ENCODE results near the gene BSDC1. TPM values are rescaled to one million over a fixed set of nuclear protein-coding genes. Genes with fewer than 3 reads are reported as not detected.

The BSDC1 gene
- polyA plus RNA-seq, 1 of the 3 experiments (the other 2 are of a cell fraction): 51.0 TPM

DNA sequence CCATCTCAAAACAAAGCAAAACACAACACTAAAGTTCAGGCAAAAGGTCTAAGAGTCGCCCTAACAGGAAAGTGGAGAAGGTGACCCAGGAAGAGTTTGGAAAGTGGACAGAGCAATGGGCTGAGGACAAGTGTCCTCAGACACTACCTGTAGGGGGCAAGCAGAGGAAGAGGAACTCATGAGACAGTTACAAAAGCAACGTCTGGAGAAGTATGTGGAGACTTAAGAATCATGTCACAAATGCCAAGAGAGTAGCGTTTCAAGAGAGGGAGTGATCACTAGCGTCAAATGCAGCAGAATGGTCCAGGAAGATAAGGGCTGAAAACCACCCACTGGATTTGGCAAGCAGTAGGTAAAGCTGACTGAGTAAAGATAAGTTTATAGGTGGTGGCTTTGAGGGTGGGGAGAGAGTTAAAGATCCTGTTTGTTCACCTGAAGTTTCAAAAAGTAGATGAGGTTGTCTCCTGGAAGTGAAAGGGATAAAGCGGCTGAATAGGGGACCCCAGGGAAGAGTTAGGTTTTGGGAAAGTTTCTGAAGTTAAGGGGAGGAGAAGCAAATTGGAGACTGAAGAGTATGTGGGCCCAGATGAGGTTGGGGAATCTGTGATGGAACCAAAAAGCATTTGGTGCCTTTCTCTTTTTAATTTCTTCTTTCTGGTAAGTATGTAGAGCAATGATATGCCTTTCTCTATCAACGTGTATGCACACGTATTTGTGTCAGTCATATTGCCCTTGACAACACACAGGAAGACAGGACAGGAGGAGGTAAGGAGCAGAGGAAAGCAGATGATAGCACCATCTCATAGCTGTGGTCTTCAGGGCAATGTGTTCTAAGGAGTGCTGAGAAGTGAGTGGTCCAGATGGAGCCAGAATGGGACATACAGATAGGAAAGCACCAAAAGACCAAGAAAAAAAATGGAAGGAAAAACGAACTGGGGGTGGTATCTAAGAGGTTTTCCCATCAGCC, 3.1 kb downstream of the BSDC1 start:
- Histone ChIP-seq H3K4me1 (ENCODE audit: control insufficient read depth in 1 of 2, insufficient read depth in 2 of 2, low read depth in 1 of 2, low read length in 1 of 2) (peaks cover 0 to 7% of the 10 kb centered on the region in 2 experiments; a peak in 2 of 4 replicates), H3K27ac (ENCODE audit: low read depth in 2 of 2, low read length in 1 of 2) (no peak overlapping the region), H3K4me2 (no peak overlapping the region), H3K9ac (no peak overlapping the region), H3K36me3 (replicated peaks in 1 of 2; ENCODE audit: control insufficient read depth in 1 of 2, insufficient read depth in 2 of 2, low read length in 1 of 2) (peaks cover 31 to 34% of the 10 kb centered on the region in 2 experiments), H3K9me2 (no peaks in the 10 kb centered on the region), H4K20me1 (ENCODE audit: insufficient read depth) (no peaks in the 10 kb centered on the region), H3F3A (replicated peaks; ENCODE audit: insufficient read depth) (peaks cover 8% of the 10 kb centered on the region), H2AFZ (ENCODE audit: low read depth) (no peak overlapping the region), H3K27me3 (ENCODE audit: insufficient read depth) (no peaks in the 10 kb centered on the region), H3K9me3 (no peaks in the 10 kb centered on the region), H3K79me2 (ENCODE audit: insufficient read depth) (peaks cover 57% of the 10 kb centered on the region), H3K4me3 (ENCODE audit: low read depth in 2 of 2, low read length in 1 of 2) (no peak overlapping the region)
- DNase-seq: no peak
- TF ChIP-seq EZH2phosphoT487 (IDR thresholded peaks at IDR 0.05; ENCODE audit: borderline replicate concordance, low read depth) (no peak), CTCF (IDR thresholded peaks at IDR 0.05) (no peak), CHD2 (IDR thresholded peaks at IDR 0.05; ENCODE audit: low read length, partially characterized antibody) (no peak)
- ChIA-PET POLR2A (no interaction called here), CTCF (interaction anchor here (2.6 kb wide), 1 partner anchor 10 kb away, joined by 8 read pairs; no protein-coding TSS in a partner anchor)
- WGBS (ENCODE audit: low lambda C conversion rate): 76% methylated on average over 8 of the region's 8 CpGs

DNA sequence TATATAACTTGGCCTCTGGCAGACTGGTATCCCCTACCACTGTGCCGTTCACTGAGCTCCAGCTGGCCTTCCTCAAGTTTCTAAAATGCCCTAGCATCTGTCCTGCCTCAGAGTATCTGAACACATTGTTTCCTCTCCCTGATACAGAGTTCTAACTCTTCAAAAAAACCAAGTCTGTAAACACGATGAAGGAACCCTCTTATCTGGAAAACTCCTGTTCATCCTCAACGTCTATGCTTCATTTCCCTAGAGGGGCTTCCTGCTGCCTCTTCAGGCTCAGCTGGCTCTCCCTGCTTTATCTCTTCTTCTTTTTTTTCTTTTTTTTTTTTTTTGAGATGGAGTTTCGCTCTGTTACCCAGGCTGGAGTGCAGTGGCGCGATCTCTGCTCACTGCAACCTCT, 5.6 kb downstream of the BSDC1 start:
- Histone ChIP-seq H3K9ac (no peak overlapping the region), H3K4me1 (ENCODE audit: control insufficient read depth in 1 of 2, insufficient read depth in 2 of 2, low read depth in 1 of 2, low read length in 1 of 2) (peaks cover 0 to 7% of the 10 kb centered on the region in 2 experiments; a peak in 2 of 4 replicates), H3K36me3 (replicated peaks in 1 of 2; ENCODE audit: control insufficient read depth in 1 of 2, insufficient read depth in 2 of 2, low read length in 1 of 2) (peaks cover 54 to 55% of the 10 kb centered on the region in 2 experiments), H2AFZ (ENCODE audit: low read depth) (no peak overlapping the region), H4K20me1 (ENCODE audit: insufficient read depth) (no peaks in the 10 kb centered on the region), H3K27ac (ENCODE audit: low read depth in 2 of 2, low read length in 1 of 2) (no peak overlapping the region), H3K4me2 (no peak overlapping the region), H3K4me3 (ENCODE audit: low read depth in 2 of 2, low read length in 1 of 2) (no peak overlapping the region), H3K9me2 (no peaks in the 10 kb centered on the region), H3K9me3 (no peaks in the 10 kb centered on the region), H3K27me3 (ENCODE audit: insufficient read depth) (no peaks in the 10 kb centered on the region), H3K79me2 (ENCODE audit: insufficient read depth) (peaks cover 49% of the 10 kb centered on the region), H3F3A (replicated peaks; ENCODE audit: insufficient read depth) (no peaks in the 10 kb centered on the region)
- TF ChIP-seq ELF1 (IDR thresholded peaks at IDR 0.05) (no peak), ZBTB33 (IDR thresholded peaks at IDR 0.05; ENCODE audit: borderline replicate concordance, low read depth) (no peak)
- TF ChIP-seq, protein P1, sequence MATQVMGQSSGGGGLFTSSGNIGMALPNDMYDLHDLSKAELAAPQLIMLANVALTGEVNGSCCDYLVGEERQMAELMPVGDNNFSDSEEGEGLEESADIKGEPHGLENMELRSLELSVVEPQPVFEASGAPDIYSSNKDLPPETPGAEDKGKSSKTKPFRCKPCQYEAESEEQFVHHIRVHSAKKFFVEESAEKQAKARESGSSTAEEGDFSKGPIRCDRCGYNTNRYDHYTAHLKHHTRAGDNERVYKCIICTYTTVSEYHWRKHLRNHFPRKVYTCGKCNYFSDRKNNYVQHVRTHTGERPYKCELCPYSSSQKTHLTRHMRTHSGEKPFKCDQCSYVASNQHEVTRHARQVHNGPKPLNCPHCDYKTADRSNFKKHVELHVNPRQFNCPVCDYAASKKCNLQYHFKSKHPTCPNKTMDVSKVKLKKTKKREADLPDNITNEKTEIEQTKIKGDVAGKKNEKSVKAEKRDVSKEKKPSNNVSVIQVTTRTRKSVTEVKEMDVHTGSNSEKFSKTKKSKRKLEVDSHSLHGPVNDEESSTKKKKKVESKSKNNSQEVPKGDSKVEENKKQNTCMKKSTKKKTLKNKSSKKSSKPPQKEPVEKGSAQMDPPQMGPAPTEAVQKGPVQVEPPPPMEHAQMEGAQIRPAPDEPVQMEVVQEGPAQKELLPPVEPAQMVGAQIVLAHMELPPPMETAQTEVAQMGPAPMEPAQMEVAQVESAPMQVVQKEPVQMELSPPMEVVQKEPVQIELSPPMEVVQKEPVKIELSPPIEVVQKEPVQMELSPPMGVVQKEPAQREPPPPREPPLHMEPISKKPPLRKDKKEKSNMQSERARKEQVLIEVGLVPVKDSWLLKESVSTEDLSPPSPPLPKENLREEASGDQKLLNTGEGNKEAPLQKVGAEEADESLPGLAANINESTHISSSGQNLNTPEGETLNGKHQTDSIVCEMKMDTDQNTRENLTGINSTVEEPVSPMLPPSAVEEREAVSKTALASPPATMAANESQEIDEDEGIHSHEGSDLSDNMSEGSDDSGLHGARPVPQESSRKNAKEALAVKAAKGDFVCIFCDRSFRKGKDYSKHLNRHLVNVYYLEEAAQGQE (IDR thresholded peaks at IDR 0.05; ENCODE audit: low read depth, low read length): no peak
- CTCF ChIA-PET: no interaction called here
- POLR2A ChIA-PET: interaction anchor here (1.1 kb wide), 1 partner anchor 10 kb away, joined by 3 read pairs; no protein-coding TSS in a partner anchor
- no peak for DNase-seq
- WGBS (ENCODE audit: low lambda C conversion rate): 82% methylated on average over 6 of the region's 6 CpGs

Measured in SK-N-SH (cell line).